ENCODE results near the gene MAPK1IP1L.

DNA sequence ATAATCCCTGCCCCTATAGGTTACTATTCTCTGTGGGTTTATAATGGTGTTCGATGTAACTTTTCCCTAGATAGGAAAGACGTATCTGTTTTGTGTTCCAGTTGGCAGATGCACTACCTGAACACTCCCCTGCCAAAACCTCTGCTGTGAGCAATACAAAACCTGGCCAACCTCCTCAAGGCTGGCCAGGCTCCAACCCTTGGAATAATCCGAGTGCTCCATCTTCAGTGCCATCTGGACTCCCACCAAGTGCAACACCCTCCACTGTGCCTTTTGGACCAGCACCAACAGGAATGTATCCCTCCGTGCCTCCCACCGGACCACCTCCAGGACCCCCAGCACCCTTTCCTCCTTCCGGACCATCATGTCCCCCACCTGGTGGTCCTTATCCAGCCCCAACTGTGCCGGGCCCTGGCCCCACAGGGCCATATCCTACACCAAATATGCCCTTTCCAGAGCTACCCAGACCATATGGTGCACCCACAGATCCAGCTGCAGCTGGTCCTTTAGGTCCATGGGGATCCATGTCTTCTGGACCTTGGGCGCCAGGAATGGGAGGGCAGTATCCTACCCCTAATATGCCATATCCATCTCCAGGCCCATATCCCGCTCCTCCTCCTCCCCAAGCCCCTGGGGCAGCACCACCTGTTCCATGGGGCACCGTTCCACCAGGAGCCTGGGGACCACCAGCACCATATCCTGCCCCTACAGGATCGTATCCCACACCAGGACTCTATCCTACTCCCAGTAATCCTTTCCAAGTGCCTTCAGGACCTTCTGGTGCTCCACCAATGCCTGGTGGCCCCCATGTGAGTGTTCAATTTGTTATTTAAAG, 11.3 kb downstream of the MAPK1IP1L start:
- TF ChIP-seq ZNF879 (CRISPR knock-in tag; IDR thresholded peaks at IDR 0.05) (no peak), ZFP36L2 (CRISPR knock-in tag; IDR thresholded peaks at IDR 0.05) (no peak), ZBTB4 (CRISPR knock-in tag; IDR thresholded peaks at IDR 0.05; ENCODE audit: borderline replicate concordance) (no peak)

Measured in HepG2 (cell line).